Calu3 (cell line): ENCODE measurements around the gene FHAD1. TPM values are rescaled to one million over a fixed set of nuclear protein-coding genes. Genes with fewer than 3 reads are reported as not detected.
"Not testable (repeated sequence)": the region's sequence is repeated elsewhere in the genome, so short reads cannot be mapped to it uniquely, and the experiment has no call there.

Experiments
- BruUV-seq: library from RNA; stranded (reverse); fragments of 400-500 nt; replicated peaks from 2 replicates; lab custom pipeline; 2021; lab: Mats Ljungman, UMichigan
- CTCF ChIA-PET: fragments of 300-600 bp; sonication (Branson Sonifier 250); formaldehyde crosslinking; loops from one replicate; lab custom pipeline; 2022; ENCODE audit warnings: antibody characterized with exemption; lab: Charles Lee
- DNase-seq: peaks from one replicate; pipeline ENCODE4 v3.0.0; 2022
- H3K27ac Mint-ChIP-seq: one replicate; pipeline ENCODE4 v1.8.0; 2022; ENCODE audit warnings: mixed read lengths; ENCODE audit not compliant: unreplicated experiment
- H3K27me3 Mint-ChIP-seq: one replicate; pipeline ENCODE4 v1.8.0; 2022; ENCODE audit warnings: mixed read lengths; ENCODE audit not compliant: unreplicated experiment
- H3K36me3 Mint-ChIP-seq: one replicate; pipeline ENCODE4 v1.8.0; 2022; ENCODE audit warnings: mild to moderate bottlenecking, moderate library complexity, mixed read lengths; ENCODE audit not compliant: insufficient read depth, unreplicated experiment
- H3K4me1 Mint-ChIP-seq: one replicate; pipeline ENCODE4 v1.8.0; 2022; ENCODE audit warnings: mild to moderate bottlenecking, low read depth, mixed read lengths; ENCODE audit not compliant: unreplicated experiment
- H3K4me3 Mint-ChIP-seq: one replicate; pipeline ENCODE4 v1.8.0; 2022; ENCODE audit warnings: mild to moderate bottlenecking, low read depth, moderate library complexity, mixed read lengths; ENCODE audit not compliant: unreplicated experiment
- H3K9me3 Mint-ChIP-seq: one replicate; pipeline ENCODE4 v1.8.0; 2022; ENCODE audit warnings: low read depth, mixed read lengths; ENCODE audit not compliant: unreplicated experiment
- intact Hi-C: fragments of 100-400 bp; cut with micrococcal nuclease; formaldehyde crosslinking; loops from one replicate; pipeline ENCODE4 v1.10.0; 2022; ENCODE audit not compliant: unreplicated experiment
- total RNA-seq: library from RNA; stranded (reverse); gene quantifications from 2 replicates; pipeline ENCODE4 v1.2.3, GENCODE V29; 2022
- TF ChIP-seq, protein P1 (sequence below): fragments of 200-600 bp; IDR thresholded peaks from one replicate; pipeline ENCODE4 v1.8.0; 2022; ENCODE audit warnings: antibody characterized with exemption; ENCODE audit not compliant: unreplicated experiment

Gene FHAD1
- total RNA-seq, 1 experiment from 2014 or later, result 2.7 TPM

DNA sequence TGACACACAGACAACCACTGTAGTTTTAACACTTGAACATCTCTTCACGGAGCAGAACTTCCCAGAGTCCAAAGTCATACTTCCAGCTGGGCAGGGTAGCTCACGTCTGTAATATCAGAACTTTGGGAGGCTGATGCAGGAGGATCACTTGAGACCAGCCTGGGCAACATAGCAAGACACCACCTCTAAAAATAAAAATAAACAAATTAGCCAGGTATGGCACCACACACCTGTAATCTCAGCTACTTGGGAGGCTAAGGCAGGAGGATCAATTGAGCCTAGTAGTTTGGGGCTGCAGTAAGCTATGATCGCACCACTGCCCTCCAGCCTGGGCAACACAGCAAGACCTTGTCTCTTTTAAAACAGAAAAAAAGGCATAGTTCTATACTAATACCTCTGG, 138.4 kb downstream of the FHAD1 start:
- DNase-seq, result no peak
- BruUV-seq, result no TSS peak
- Mint-ChIP-seq H3K27me3 (peaks cover 34% of the 10 kb centered on the region), H3K9me3 (no peaks in the 10 kb centered on the region), H3K4me3 (no peak overlapping the region), H3K4me1 (no peaks in the 10 kb centered on the region), H3K36me3 (no peaks in the 10 kb centered on the region), H3K27ac (no peak overlapping the region)
- CTCF ChIA-PET, result no interaction called here
- TF ChIP-seq, protein P1, sequence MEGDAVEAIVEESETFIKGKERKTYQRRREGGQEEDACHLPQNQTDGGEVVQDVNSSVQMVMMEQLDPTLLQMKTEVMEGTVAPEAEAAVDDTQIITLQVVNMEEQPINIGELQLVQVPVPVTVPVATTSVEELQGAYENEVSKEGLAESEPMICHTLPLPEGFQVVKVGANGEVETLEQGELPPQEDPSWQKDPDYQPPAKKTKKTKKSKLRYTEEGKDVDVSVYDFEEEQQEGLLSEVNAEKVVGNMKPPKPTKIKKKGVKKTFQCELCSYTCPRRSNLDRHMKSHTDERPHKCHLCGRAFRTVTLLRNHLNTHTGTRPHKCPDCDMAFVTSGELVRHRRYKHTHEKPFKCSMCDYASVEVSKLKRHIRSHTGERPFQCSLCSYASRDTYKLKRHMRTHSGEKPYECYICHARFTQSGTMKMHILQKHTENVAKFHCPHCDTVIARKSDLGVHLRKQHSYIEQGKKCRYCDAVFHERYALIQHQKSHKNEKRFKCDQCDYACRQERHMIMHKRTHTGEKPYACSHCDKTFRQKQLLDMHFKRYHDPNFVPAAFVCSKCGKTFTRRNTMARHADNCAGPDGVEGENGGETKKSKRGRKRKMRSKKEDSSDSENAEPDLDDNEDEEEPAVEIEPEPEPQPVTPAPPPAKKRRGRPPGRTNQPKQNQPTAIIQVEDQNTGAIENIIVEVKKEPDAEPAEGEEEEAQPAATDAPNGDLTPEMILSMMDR, result no peak
- intact Hi-C loops, result no loop called here

DNA sequence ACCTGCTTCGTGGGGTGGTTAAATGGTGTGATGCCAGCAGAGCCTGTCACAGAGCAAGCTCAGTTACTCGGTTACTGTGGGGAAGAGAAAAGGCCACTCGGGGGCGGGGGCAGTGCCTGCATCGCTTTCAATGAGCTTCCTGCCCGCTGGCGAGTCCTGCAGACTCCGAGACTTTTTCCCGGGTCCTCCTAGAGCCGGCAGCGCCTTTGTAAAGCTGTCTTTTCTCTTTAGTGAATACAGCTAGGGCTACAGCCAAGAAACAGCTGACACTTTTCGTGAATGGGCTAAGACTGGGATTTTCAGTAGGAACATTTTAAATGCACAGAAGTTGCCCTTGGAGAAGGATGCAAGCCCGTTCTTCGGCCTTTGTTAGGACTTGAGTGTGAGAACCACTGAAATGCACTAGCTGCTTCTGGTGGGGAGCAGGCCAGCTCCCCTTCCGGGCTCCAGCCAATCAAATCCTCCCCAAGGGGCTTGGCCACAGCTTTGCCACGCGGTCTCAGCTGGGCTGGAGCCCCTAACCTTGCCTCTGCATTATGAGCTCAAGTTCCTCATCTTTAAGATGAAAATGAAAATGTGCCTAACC, 139.2 kb downstream of the FHAD1 start:
- Mint-ChIP-seq H3K4me3 (no peak overlapping the region), H3K4me1 (no peaks in the 10 kb centered on the region), H3K36me3 (no peaks in the 10 kb centered on the region), H3K27me3 (peaks cover 29% of the 10 kb centered on the region), H3K9me3 (no peaks in the 10 kb centered on the region), H3K27ac (no peak overlapping the region)
- CTCF ChIA-PET, result no interaction called here
- BruUV-seq, result no TSS peak
- intact Hi-C loops, result no loop called here
- DNase-seq, result no peak
- TF ChIP-seq, protein P1, result no peak

DNA sequence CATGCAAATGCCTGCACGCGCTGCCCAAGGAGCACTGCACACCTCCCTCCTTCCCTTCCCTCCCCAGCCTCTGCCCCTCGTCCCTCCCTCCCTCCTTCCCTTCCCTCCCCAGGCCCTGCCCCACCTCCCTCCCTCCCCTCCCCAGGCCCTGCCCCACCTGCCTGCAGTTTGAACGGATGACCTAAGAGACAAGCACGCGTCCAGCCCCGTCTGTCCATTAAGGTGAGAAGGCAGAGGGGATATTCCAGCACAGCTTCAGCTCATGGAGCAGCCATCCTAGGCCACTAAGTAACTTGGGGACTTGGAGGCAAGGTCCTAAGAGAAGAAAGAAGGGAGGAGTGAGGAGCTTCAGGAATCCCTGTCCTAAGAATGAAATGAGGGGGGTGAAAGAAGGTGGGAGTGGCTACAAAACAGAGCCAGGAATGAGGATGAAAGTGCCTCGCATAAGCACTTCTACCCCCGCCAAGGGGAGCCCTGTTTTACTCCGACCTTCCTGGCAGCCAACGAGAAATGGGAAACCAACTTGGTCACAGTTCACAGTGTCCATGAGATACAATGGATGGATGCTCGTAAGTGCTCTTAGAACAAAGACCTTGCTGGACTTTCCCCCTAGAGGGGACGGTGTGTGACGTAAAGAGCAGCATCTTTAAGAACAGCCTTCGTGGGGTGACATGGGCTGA, 141.3 kb downstream of the FHAD1 start:
- TF ChIP-seq, protein P1, result no peak
- intact Hi-C loops, result no loop called here
- Mint-ChIP-seq H3K27me3 (peaks cover 12% of the 10 kb centered on the region), H3K9me3 (no peaks in the 10 kb centered on the region), H3K4me1 (no peaks in the 10 kb centered on the region), H3K27ac (no peak overlapping the region), H3K36me3 (no peaks in the 10 kb centered on the region), H3K4me3 (no peak overlapping the region)
- DNase-seq, result no peak
- no TSS peak for BruUV-seq
- CTCF ChIA-PET, result no interaction called here

DNA sequence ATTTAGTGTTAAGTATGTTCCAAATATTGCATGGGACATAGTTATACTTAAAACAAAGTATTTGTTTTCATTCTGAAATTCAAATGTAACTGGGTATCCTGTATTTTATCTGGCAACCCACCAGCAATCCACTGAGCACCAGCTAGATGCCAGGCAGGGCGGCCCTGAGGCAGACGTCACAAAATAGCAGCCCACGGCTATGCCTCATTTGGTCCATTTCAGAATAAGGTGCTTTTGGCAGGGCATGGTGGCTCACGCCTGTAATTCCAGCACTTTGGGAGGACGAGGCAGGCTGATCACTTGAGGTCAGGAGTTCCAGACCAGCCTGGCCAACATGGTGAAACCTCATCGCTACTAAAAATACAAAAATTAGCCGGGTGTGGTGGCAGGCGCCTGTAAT, 142.8 kb downstream of the FHAD1 start:
- H3K9me3 Mint-ChIP-seq, DNase-seq, H3K36me3 Mint-ChIP-seq, intact Hi-C loops, H3K27ac Mint-ChIP-seq, CTCF ChIA-PET, H3K4me3 Mint-ChIP-seq, H3K4me1 Mint-ChIP-seq, BruUV-seq: not testable (repeated sequence)
- peaks cover 12% of the 10 kb centered on the region for H3K27me3 Mint-ChIP-seq

DNA sequence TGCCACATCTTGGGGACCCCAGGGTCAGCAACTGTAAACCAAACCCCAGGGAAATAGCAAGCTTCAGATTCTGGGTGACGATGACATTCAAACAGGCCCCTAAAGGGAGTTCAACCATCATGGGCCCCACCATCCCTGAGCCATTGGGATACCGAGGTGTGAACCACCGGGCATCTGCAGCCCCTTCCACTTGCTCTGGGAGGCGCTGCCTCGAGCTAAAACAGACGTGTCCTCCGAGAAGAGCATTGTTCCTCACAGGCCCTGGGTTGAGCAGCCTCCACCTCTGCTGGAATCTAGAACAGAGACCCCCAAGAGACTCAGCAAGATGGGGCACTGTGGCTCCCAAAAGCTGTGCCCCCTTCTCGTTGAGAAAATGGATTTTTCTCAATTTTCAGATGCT, 143.6 kb downstream of the FHAD1 start:
- Mint-ChIP-seq H3K9me3 (no peaks in the 10 kb centered on the region), H3K27ac (no peak overlapping the region), H3K4me1 (no peaks in the 10 kb centered on the region), H3K36me3 (no peaks in the 10 kb centered on the region), H3K27me3 (peaks cover 12% of the 10 kb centered on the region), H3K4me3 (no peak overlapping the region)
- no TSS peak for BruUV-seq
- DNase-seq, result no peak
- TF ChIP-seq, protein P1, result no peak
- intact Hi-C loops, result no loop called here
- CTCF ChIA-PET, result no interaction called here
